Effector CD4-positive, alpha-beta T cell (primary cell): Measurements from ENCODE around the gene NEMP2.

Experiments
- DNase-seq: peaks from one replicate; pipeline ENCODE4 v3.0.0-alpha.2; 2020

The NEMP2 gene

GRCh38 chr2:190455358-190456095, 79.0 kb downstream of the NEMP2 start:
- no peak for DNase-seq

GRCh38 chr2:190454795-190455194, 79.7 kb downstream of the NEMP2 start:
- DNase-seq = no peak
